Activated CD4-positive, alpha-beta T cell treated with anti-CD3 and anti-CD28 coated beads for 48 hours (primary cell): ENCODE measurements around the gene SCD.

Source experiments
- DNase-seq: peaks from one replicate; pipeline ENCODE4 v3.0.0-alpha.2; 2020

The SCD gene

GRCh38 chr10:100340948-100341847 is 5.8 kb upstream of the SCD start:
- no peak for DNase-seq

GRCh38 chr10:100341953-100342626 is 4.9 kb upstream of the SCD start:
- DNase-seq: peak; percentile 59

- no peak for DNase-seq
Observed at GRCh38 chr10:100342627-100342972, 4.4 kb upstream of the SCD start.

GRCh38 chr10:100344241-100344788 is 2.7 kb upstream of the SCD start:
- DNase-seq: no peak

GRCh38 chr10:100345570-100346330 is 1.3 kb upstream of the SCD start:
- DNase-seq: no peak

GRCh38 chr10:100346351-100346764 is 675 bp upstream of the SCD start:
- peak; percentile 84 for DNase-seq

GRCh38 chr10:100347568-100348195 is 649 bp downstream of the SCD start:
- DNase-seq: no peak

- no peak for DNase-seq
Observed at GRCh38 chr10:100348389-100348927, 1.4 kb downstream of the SCD start.

GRCh38 chr10:100349087-100349486 is 2.1 kb downstream of the SCD start:
- DNase-seq: no peak

GRCh38 chr10:100349672-100350071 is 2.6 kb downstream of the SCD start:
- DNase-seq: no peak

- DNase-seq: no peak
Observed at GRCh38 chr10:100350914-100351485, 4.0 kb downstream of the SCD start.

- no peak for DNase-seq
Observed at GRCh38 chr10:100353770-100354485, 6.9 kb downstream of the SCD start.

- DNase-seq: no peak
Observed at GRCh38 chr10:100355086-100355485, 8.1 kb downstream of the SCD start.

- DNase-seq: no peak
Observed at GRCh38 chr10:100356067-100357017, 9.3 kb downstream of the SCD start.

GRCh38 chr10:100357059-100357858 is 10.2 kb downstream of the SCD start:
- DNase-seq: no peak

GRCh38 chr10:100359030-100359432 is 12.0 kb downstream of the SCD start:
- DNase-seq: no peak

- DNase-seq: no peak
Observed at GRCh38 chr10:100359529-100360150, 12.6 kb downstream of the SCD start.

GRCh38 chr10:100360234-100360633 is 13.2 kb downstream of the SCD start:
- DNase-seq: no peak
